Tibial nerve (tissue), 4 donors: Measurements from ENCODE around the gene FERMT3. TPM values are rescaled to one million over a fixed set of nuclear protein-coding genes. Genes with fewer than 3 reads are reported as not detected.

Source experiments
- DNase-seq, 2 donors: peaks; one replicate each; pipeline ENCODE4 v3.0.0-alpha.2; 2019; ENCODE audit warnings: low spot score in 2 of 2
- H3K27ac ChIP-seq, 4 donors: fragments of 200-600 bp; sonication (generic) in 3 of 4; one replicate each; pipeline ENCODE4 v1.5.1; 2017 to 2019; ENCODE audit warnings: mild to moderate bottlenecking in 1 of 4
- H3K27me3 ChIP-seq, 2 donors: fragments of 200-600 bp; sonication (generic) in 1 of 2; one replicate each; pipeline versions ENCODE4 v1.5.1 to v1.6.0; 2017 to 2019
- H3K36me3 ChIP-seq, 3 donors: fragments of 200-600 bp; sonication (generic); one replicate each; pipeline ENCODE4 v1.5.1; 2018 to 2019
- H3K4me1 ChIP-seq, 4 donors: fragments of 200-600 bp; sonication (generic) in 3 of 4; one replicate each; pipeline ENCODE4 v1.5.1; 2017 to 2019
- H3K4me3 ChIP-seq, 4 donors: fragments of 200-600 bp; sonication (generic) in 3 of 4; one replicate each; pipeline ENCODE4 v1.5.1; 2017 to 2019; ENCODE audit warnings: mild to moderate bottlenecking in 1 of 4, moderate library complexity in 1 of 4
- H3K9me3 ChIP-seq, 4 donors: fragments of 200-600 bp; sonication (generic) in 3 of 4; one replicate each; pipeline ENCODE4 v1.5.1; 2017 to 2019
- CTCF ChIP-seq, 5 experiments: fragments of 200-600 bp in 3 of 5; fragments of 450-650 bp in 2 of 5; sonication (generic) in 3 of 5; IDR thresholded peaks; one replicate each; pipeline ENCODE4 v1.5.1; 2016 to 2019; ENCODE audit warnings: antibody characterized with exemption in 5 of 5, mild to moderate bottlenecking in 3 of 5, moderate library complexity in 2 of 5
- EP300 ChIP-seq, 2 donors: sonication (generic); formaldehyde crosslinking; IDR thresholded peaks; one replicate each; pipeline ENCODE4 v1.6.1; 2017; ENCODE audit warnings: antibody characterized with exemption in 2 of 2, mild to moderate bottlenecking in 1 of 2
- POLR2A ChIP-seq, 2 donors: fragments of 450-650 bp; IDR thresholded peaks; one replicate each; pipeline ENCODE4 v1.6.1; 2017; ENCODE audit warnings: antibody characterized with exemption in 2 of 2, mild to moderate bottlenecking in 2 of 2, moderate library complexity in 2 of 2
- WGBS, 2 donors: methylation state at CpG; one replicate each; pipeline ENCODE4 v1.1.5; 2018; 5-methylcytosine and 5-hydroxymethylcytosine counted together
- total RNA-seq, 4 donors: library from RNA; depleted of rRNA; stranded (reverse); fragments of >200 nt; gene quantifications; one replicate each; pipeline ENCODE4 v1.1.0, GENCODE V29; 2016

Gene FERMT3
- total RNA-seq, 4 donors from 2014 or later = 17.2 to 83.1 (median 29.6) TPM

- H3K27me3 ChIP-seq = no peaks in the 10 kb centered on the region
- no peak overlapping the region for H3K27ac ChIP-seq
- 80 to 88% methylated on average over 17 to 24 of the region's 24 CpGs for WGBS, 2 donors
- peaks cover 0 to 9% (median under 1%) of the 10 kb centered on the region in 4 donors for H3K4me1 ChIP-seq
- no peak for DNase-seq
- H3K36me3 ChIP-seq = peaks cover 0 to 88% (median 6%) of the 10 kb centered on the region in 3 donors
- no peak overlapping the region for H3K4me3 ChIP-seq
- TF ChIP-seq POLR2A (IDR thresholded peaks at IDR 0.05) = no peak
- TF ChIP-seq EP300 (IDR thresholded peaks at IDR 0.05) = no peak
- no peak for TF ChIP-seq CTCF (IDR thresholded peaks at IDR 0.05)
- no peaks in the 10 kb centered on the region for H3K9me3 ChIP-seq
Measured at GRCh38 chr11:64258356-64258755, 51.8 kb downstream of the FERMT3 start.

- DNase-seq = no peak
Measured at GRCh38 chr11:64258946-64259532, 52.5 kb downstream of the FERMT3 start.

GRCh38 chr11:64259533-64260067 lies 53.1 kb downstream of the FERMT3 start:
- no peaks in the 10 kb centered on the region for H3K4me1 ChIP-seq
- H3K27ac ChIP-seq = no peak overlapping the region
- H3K9me3 ChIP-seq = no peaks in the 10 kb centered on the region
- no peak overlapping the region for H3K4me3 ChIP-seq
- H3K36me3 ChIP-seq = peaks cover 0 to 98% (median 6%) of the 10 kb centered on the region in 3 donors
- WGBS, 2 donors = 68 to 77% methylated on average over 4 of the region's 4 CpGs
- TF ChIP-seq CTCF (IDR thresholded peaks at IDR 0.05) = no peak
- no peak for TF ChIP-seq EP300 (IDR thresholded peaks at IDR 0.05)
- no peak for TF ChIP-seq POLR2A (IDR thresholded peaks at IDR 0.05)
- H3K27me3 ChIP-seq = no peaks in the 10 kb centered on the region
- DNase-seq = no peak

More at GRCh38 chr11:64258946-64259532, 52.5 kb downstream of the FERMT3 start:
- peaks cover 0 to 2% (median 0%) of the 10 kb centered on the region in 4 donors for H3K4me1 ChIP-seq
- no peak overlapping the region for H3K4me3 ChIP-seq
- H3K27me3 ChIP-seq = no peaks in the 10 kb centered on the region
- H3K9me3 ChIP-seq = no peaks in the 10 kb centered on the region
- no peak overlapping the region for H3K27ac ChIP-seq
- 88 to 90% methylated on average over 25 to 32 of the region's 32 CpGs for WGBS, 2 donors
- TF ChIP-seq CTCF (IDR thresholded peaks at IDR 0.05) = no peak
- no peak for TF ChIP-seq EP300 (IDR thresholded peaks at IDR 0.05)
- TF ChIP-seq POLR2A (IDR thresholded peaks at IDR 0.05) = no peak
- H3K36me3 ChIP-seq = peaks cover 0 to 95% (median 6%) of the 10 kb centered on the region in 3 donors

- Histone ChIP-seq H3K27me3 (no peaks in the 10 kb centered on the region), H3K27ac (no peak overlapping the region), H3K4me3 (no peak overlapping the region), H3K9me3 (no peaks in the 10 kb centered on the region), H3K4me1 (no peaks in the 10 kb centered on the region), H3K36me3 (peaks cover 0 to 98% (median 6%) of the 10 kb centered on the region in 3 donors)
- no peak for TF ChIP-seq EP300 (IDR thresholded peaks at IDR 0.05)
- no peak for TF ChIP-seq CTCF (IDR thresholded peaks at IDR 0.05)
- TF ChIP-seq POLR2A (IDR thresholded peaks at IDR 0.05) = no peak
- 89 to 95% methylated on average over 6 of the region's 6 CpGs for WGBS, 2 donors
- DNase-seq = no peak
Measured at GRCh38 chr11:64260147-64260708, 53.7 kb downstream of the FERMT3 start.

- no peak for TF ChIP-seq EP300 (IDR thresholded peaks at IDR 0.05)
- H3K36me3 ChIP-seq = peaks cover 0 to 98% (median 6%) of the 10 kb centered on the region in 3 donors
- 90 to 92% methylated on average over 15 to 17 of the region's 18 CpGs for WGBS, 2 donors
Measured at GRCh38 chr11:64261556-64262080, 55.1 kb downstream of the FERMT3 start.

More at GRCh38 chr11:64261556-64262080, 55.1 kb downstream of the FERMT3 start:
- no peaks in the 10 kb centered on the region for H3K4me1 ChIP-seq
- H3K27ac ChIP-seq = no peak overlapping the region
- H3K9me3 ChIP-seq = no peaks in the 10 kb centered on the region
- no peak for DNase-seq
- no peak overlapping the region for H3K4me3 ChIP-seq
- no peaks in the 10 kb centered on the region for H3K27me3 ChIP-seq
